Measurements from ENCODE around the gene SORCS2. TPM values are rescaled to one million over a fixed set of nuclear protein-coding genes. Genes with fewer than 3 reads are reported as not detected.

SORCS2 gene
- total RNA-seq, 5 donors from 2014 or later (not counting 1 experiment from before 2014, with no cell fraction given): 0.22 TPM; not detected in 4

DNA sequence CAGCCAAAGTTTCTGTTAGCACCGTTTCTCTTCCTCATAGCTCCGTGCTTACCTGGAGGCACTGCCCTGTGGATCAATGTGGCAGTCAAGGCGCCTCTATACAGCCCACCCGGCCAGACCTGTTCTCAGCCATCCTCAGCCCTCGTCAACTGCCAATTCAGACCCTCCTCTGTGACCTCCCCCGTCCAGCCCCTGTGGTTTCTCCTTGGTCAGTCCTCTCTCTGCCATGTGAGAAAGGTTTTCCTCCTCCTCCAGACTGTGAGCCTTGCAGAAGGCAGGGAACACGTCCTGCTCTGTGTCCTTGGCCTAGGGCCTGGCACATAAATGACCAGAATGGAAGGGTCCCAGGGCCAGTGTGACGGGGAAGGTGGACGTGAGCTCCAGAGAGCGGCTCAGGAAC, 417.0 kb downstream of the SORCS2 start:
- Histone ChIP-seq H3K27ac (ENCODE audit: low read length) (no peak overlapping the region), H3K4me3 (ENCODE audit: control insufficient read depth in 1 of 2, extremely low read depth in 1 of 2, low read length in 1 of 2) (no peak overlapping the region), H3K36me3 (ENCODE audit: control insufficient read depth in 2 of 2, extremely low read depth in 1 of 2, insufficient read depth in 1 of 2, low read length in 1 of 2) (no peaks in the 10 kb centered on the region), H3K4me1 (ENCODE audit: control insufficient read depth in 1 of 2, extremely low read depth in 1 of 2, insufficient read depth in 2 of 2, low read length in 2 of 2) (no peaks in the 10 kb centered on the region), H3K9me3 (no peaks in the 10 kb centered on the region), H3K27me3 (replicated peaks in 1 of 2; ENCODE audit: control insufficient read depth in 2 of 2, extremely low read depth in 1 of 2, insufficient read depth in 2 of 2, low read length in 1 of 2) (peaks cover 0 to 15% of the 10 kb centered on the region in 2 experiments)
- DNase-seq: no peak
- WGBS (ENCODE audit: insufficient coverage): 71% methylated on average over 7 of the region's 10 CpGs
- no peaks in the 10 kb centered on the region for H3K9me3 Mint-ChIP-seq
- no peak for ATAC-seq (replicated peaks in 1 of 4)
- no peaks in the 10 kb centered on the region for H3K4me1 Mint-ChIP-seq
- H3K27me3 Mint-ChIP-seq: peaks cover 0 to 6% of the 10 kb centered on the region in 2 donors
- no peaks in the 10 kb centered on the region for H3K36me3 Mint-ChIP-seq
- CTCF ChIA-PET: no interaction called here
- H3K4me3 Mint-ChIP-seq: no peak overlapping the region
- no peak overlapping the region for H3K27ac Mint-ChIP-seq
- POLR2A ChIA-PET: no interaction called here

DNA sequence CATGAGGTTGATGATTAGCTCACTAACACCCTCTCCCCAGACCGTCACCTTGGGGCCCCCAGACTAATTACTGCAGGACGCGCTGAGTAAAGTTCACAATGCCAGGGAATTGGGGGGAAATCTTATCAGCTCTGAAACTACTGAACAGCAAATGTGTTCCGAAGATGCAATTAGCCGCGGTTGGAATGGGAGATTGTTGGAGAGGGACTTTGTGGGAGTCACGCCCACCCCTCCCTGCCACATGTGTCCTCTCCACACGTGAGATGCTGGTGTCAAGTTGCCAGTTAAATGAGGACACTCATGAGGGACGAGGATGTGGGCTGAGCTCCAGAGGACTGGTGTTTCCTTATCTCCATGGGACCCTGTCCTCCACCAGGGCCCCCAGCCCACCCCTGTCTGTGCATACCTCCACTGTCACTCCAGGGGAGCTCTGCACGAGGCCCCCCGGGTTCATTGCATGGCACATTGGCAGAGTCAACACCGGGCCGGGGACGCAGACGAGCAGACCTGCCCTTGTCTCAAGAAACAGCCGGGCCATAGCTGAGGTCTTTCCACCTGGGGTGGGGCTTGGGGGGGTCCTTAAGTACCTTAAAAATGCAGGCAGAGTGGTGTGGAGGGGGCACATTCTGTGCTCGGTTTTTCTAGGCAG, 417.8 kb downstream of the SORCS2 start:
- Mint-ChIP-seq H3K27ac (no peak overlapping the region), H3K4me1 (no peaks in the 10 kb centered on the region), H3K27me3 (peaks cover 0 to 6% of the 10 kb centered on the region in 2 donors), H3K4me3 (no peak overlapping the region), H3K36me3 (no peaks in the 10 kb centered on the region), H3K9me3 (no peaks in the 10 kb centered on the region)
- no peaks in the 10 kb centered on the region for H3K36me3 ChIP-seq (ENCODE audit: control insufficient read depth in 2 of 2, extremely low read depth in 1 of 2, insufficient read depth in 1 of 2, low read length in 1 of 2)
- no peak overlapping the region for H3K27ac ChIP-seq (ENCODE audit: low read length)
- no peak overlapping the region for H3K4me3 ChIP-seq (ENCODE audit: control insufficient read depth in 1 of 2, extremely low read depth in 1 of 2, low read length in 1 of 2)
- ATAC-seq (replicated peaks in 1 of 4) (no peak), DNase-seq (no peak)
- ChIA-PET POLR2A (no interaction called here), CTCF (no interaction called here)
- H3K4me1 ChIP-seq (ENCODE audit: control insufficient read depth in 1 of 2, extremely low read depth in 1 of 2, insufficient read depth in 2 of 2, low read length in 2 of 2): no peaks in the 10 kb centered on the region
- H3K9me3 ChIP-seq: no peaks in the 10 kb centered on the region
- WGBS (ENCODE audit: insufficient coverage): 84% methylated on average over 10 of the region's 17 CpGs
- H3K27me3 ChIP-seq (replicated peaks in 1 of 2; ENCODE audit: control insufficient read depth in 2 of 2, extremely low read depth in 1 of 2, insufficient read depth in 2 of 2, low read length in 1 of 2): peaks cover 0 to 15% of the 10 kb centered on the region in 2 experiments

GRCh38 chr4:7610841-7611240, 418.5 kb downstream of the SORCS2 start:
- Mint-ChIP-seq H3K9me3 (peaks cover 0 to 3% (median 0%) of the 10 kb centered on the region in 3 donors), H3K4me1 (no peaks in the 10 kb centered on the region), H3K27me3 (peaks cover 0 to 6% of the 10 kb centered on the region in 2 donors), H3K27ac (no peak overlapping the region), H3K4me3 (no peak overlapping the region), H3K36me3 (no peaks in the 10 kb centered on the region)
- Histone ChIP-seq H3K4me1 (ENCODE audit: control insufficient read depth in 1 of 2, extremely low read depth in 1 of 2, insufficient read depth in 2 of 2, low read length in 2 of 2) (no peaks in the 10 kb centered on the region), H3K9me3 (no peaks in the 10 kb centered on the region), H3K4me3 (ENCODE audit: control insufficient read depth in 1 of 2, extremely low read depth in 1 of 2, low read length in 1 of 2) (no peak overlapping the region), H3K36me3 (ENCODE audit: control insufficient read depth in 2 of 2, extremely low read depth in 1 of 2, insufficient read depth in 1 of 2, low read length in 1 of 2) (no peaks in the 10 kb centered on the region), H3K27ac (ENCODE audit: low read length) (no peak overlapping the region), H3K27me3 (replicated peaks in 1 of 2; ENCODE audit: control insufficient read depth in 2 of 2, extremely low read depth in 1 of 2, insufficient read depth in 2 of 2, low read length in 1 of 2) (peaks cover 0 to 15% of the 10 kb centered on the region in 2 experiments)
- POLR2A ChIA-PET: no interaction called here
- CTCF ChIA-PET: no interaction called here
- no peak for ATAC-seq (replicated peaks in 1 of 4)
- DNase-seq: no peak
- WGBS (ENCODE audit: insufficient coverage): 94% methylated on average over 6 of the region's 8 CpGs

- Histone ChIP-seq H3K9me3 (no peaks in the 10 kb centered on the region), H3K27ac (ENCODE audit: low read length) (no peak overlapping the region), H3K4me3 (ENCODE audit: control insufficient read depth in 1 of 2, extremely low read depth in 1 of 2, low read length in 1 of 2) (no peak overlapping the region), H3K36me3 (ENCODE audit: control insufficient read depth in 2 of 2, extremely low read depth in 1 of 2, insufficient read depth in 1 of 2, low read length in 1 of 2) (no peaks in the 10 kb centered on the region), H3K27me3 (replicated peaks in 1 of 2; ENCODE audit: control insufficient read depth in 2 of 2, extremely low read depth in 1 of 2, insufficient read depth in 2 of 2, low read length in 1 of 2) (peaks cover 0 to 15% of the 10 kb centered on the region in 2 experiments), H3K4me1 (ENCODE audit: control insufficient read depth in 1 of 2, extremely low read depth in 1 of 2, insufficient read depth in 2 of 2, low read length in 2 of 2) (no peaks in the 10 kb centered on the region)
- peaks cover 0 to 6% of the 10 kb centered on the region in 2 donors for H3K27me3 Mint-ChIP-seq
- no peaks in the 10 kb centered on the region for H3K4me1 Mint-ChIP-seq
- no peak overlapping the region for H3K4me3 Mint-ChIP-seq
- POLR2A ChIA-PET: no interaction called here
- peaks cover 0 to 7% (median 0%) of the 10 kb centered on the region in 3 donors for H3K9me3 Mint-ChIP-seq
- DNase-seq (no peak), ATAC-seq (replicated peaks in 1 of 4) (no peak)
- WGBS (ENCODE audit: insufficient coverage): 91% methylated on average over 8 of the region's 16 CpGs
- H3K27ac Mint-ChIP-seq: no peak overlapping the region
- CTCF ChIA-PET: no interaction called here
- H3K36me3 Mint-ChIP-seq: no peaks in the 10 kb centered on the region
Observed at GRCh38 chr4:7612311-7612897, 420.1 kb downstream of the SORCS2 start.

DNA sequence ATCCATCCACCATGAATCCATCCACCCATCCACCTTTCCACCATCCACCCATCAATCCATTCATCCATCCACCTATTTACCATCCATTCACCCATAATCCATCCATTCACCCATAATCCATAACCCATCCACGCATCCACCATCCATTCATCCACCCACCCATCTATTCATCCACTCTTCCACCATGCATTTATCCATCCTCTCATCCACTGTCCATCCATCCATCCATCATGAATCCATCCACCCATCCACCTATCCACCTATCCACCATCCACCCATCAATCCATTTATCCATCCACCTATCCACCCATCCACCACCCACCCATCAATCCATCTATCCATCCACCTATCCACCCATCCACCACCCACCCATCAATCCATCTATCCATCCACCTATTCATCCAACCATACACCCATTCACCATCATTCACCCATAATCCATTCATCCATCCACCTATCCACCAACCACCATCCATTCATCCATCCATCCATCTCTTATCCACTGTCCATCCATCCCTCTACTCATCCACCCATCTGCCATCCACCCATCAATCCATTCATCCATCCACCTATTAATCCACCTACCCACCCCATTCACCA, 422.1 kb downstream of the SORCS2 start:
- Mint-ChIP-seq H3K36me3 (no peaks in the 10 kb centered on the region), H3K9me3 (peaks cover 0 to 7% (median 0%) of the 10 kb centered on the region in 3 donors), H3K27ac (no peak overlapping the region), H3K4me3 (no peak overlapping the region), H3K27me3 (peaks cover 0 to 2% of the 10 kb centered on the region in 2 donors), H3K4me1 (no peaks in the 10 kb centered on the region)
- no peaks in the 10 kb centered on the region for H3K4me1 ChIP-seq (ENCODE audit: control insufficient read depth in 1 of 2, extremely low read depth in 1 of 2, insufficient read depth in 2 of 2, low read length in 2 of 2)
- POLR2A ChIA-PET: no interaction called here
- peaks cover 0 to 10% of the 10 kb centered on the region in 2 experiments for H3K27me3 ChIP-seq (replicated peaks in 1 of 2; ENCODE audit: control insufficient read depth in 2 of 2, extremely low read depth in 1 of 2, insufficient read depth in 2 of 2, low read length in 1 of 2)
- WGBS (ENCODE audit: insufficient coverage): 91% methylated on average over 1 of the region's 1 CpG
- CTCF ChIA-PET: no interaction called here
- ATAC-seq (replicated peaks in 1 of 4) (no peak), DNase-seq (no peak)
- H3K27ac ChIP-seq (ENCODE audit: low read length): no peak overlapping the region
- no peaks in the 10 kb centered on the region for H3K36me3 ChIP-seq (ENCODE audit: control insufficient read depth in 2 of 2, extremely low read depth in 1 of 2, insufficient read depth in 1 of 2, low read length in 1 of 2)
- H3K9me3 ChIP-seq: no peaks in the 10 kb centered on the region
- no peak overlapping the region for H3K4me3 ChIP-seq (ENCODE audit: control insufficient read depth in 1 of 2, extremely low read depth in 1 of 2, low read length in 1 of 2)

DNA sequence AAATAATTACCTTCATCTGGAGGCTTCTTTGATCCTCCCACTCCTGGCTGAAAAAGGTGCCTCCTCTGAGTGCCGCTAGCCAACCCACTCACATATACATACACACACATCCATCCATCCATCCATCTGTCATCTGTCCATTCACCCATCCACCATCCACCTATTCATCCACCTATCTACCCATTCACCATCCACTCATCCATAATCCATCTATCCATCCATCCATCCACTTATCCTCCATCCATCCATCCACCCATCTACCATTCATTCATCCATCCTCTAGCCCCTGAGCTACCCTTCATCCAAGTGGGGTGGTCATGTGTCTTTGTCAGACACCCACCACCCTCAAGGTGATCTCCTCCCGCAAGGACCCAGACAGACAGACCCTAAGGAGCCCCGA, 423.9 kb downstream of the SORCS2 start:
- ChIA-PET POLR2A (no interaction called here), CTCF (no interaction called here)
- Mint-ChIP-seq H3K27ac (no peak overlapping the region), H3K36me3 (no peaks in the 10 kb centered on the region), H3K4me1 (no peaks in the 10 kb centered on the region), H3K9me3 (peaks cover 0 to 7% (median 0%) of the 10 kb centered on the region in 3 donors), H3K4me3 (no peak overlapping the region), H3K27me3 (peaks cover 2 to 5% of the 10 kb centered on the region in 2 donors)
- DNase-seq (no peak), ATAC-seq (replicated peaks in 1 of 4) (no peak)
- no peak overlapping the region for H3K4me3 ChIP-seq (ENCODE audit: control insufficient read depth in 1 of 2, extremely low read depth in 1 of 2, low read length in 1 of 2)
- no peaks in the 10 kb centered on the region for H3K36me3 ChIP-seq (ENCODE audit: control insufficient read depth in 2 of 2, extremely low read depth in 1 of 2, insufficient read depth in 1 of 2, low read length in 1 of 2)
- no peaks in the 10 kb centered on the region for H3K9me3 ChIP-seq
- 83% methylated on average over 1 of the region's 3 CpGs for WGBS (ENCODE audit: insufficient coverage)
- H3K27me3 ChIP-seq (replicated peaks in 1 of 2; ENCODE audit: control insufficient read depth in 2 of 2, extremely low read depth in 1 of 2, insufficient read depth in 2 of 2, low read length in 1 of 2): peaks cover 0 to 15% of the 10 kb centered on the region in 2 experiments
- H3K27ac ChIP-seq (ENCODE audit: low read length): no peak overlapping the region
- no peaks in the 10 kb centered on the region for H3K4me1 ChIP-seq (ENCODE audit: control insufficient read depth in 1 of 2, extremely low read depth in 1 of 2, insufficient read depth in 2 of 2, low read length in 2 of 2)
